Glutamatergic neuron (in vitro differentiated cells): ENCODE data around the gene LHX3. TPM values are rescaled to one million over a fixed set of nuclear protein-coding genes. Genes with fewer than 3 reads are reported as not detected.
A peak's percentile ranks its signal among the peaks of the same experiment; 100 is the strongest.

Experiments
- DNase-seq: peaks from one replicate; pipeline ENCODE4 v3.0.0; 2022
- H3K27ac Mint-ChIP-seq: one replicate; pipeline ENCODE4 v1.8.0; 2020; ENCODE audit warnings: mild to moderate bottlenecking, mixed read lengths, inconsistent platforms; ENCODE audit not compliant: unreplicated experiment
- H3K27me3 Mint-ChIP-seq: one replicate; pipeline ENCODE4 v1.8.0; 2020; ENCODE audit warnings: mild to moderate bottlenecking, moderate library complexity, mixed read lengths, inconsistent platforms; ENCODE audit not compliant: unreplicated experiment
- H3K36me3 Mint-ChIP-seq: one replicate; pipeline ENCODE4 v1.8.0; 2020; ENCODE audit warnings: mild to moderate bottlenecking, mixed read lengths, inconsistent platforms; ENCODE audit not compliant: unreplicated experiment
- H3K4me1 Mint-ChIP-seq: one replicate; pipeline ENCODE4 v1.8.0; 2020; ENCODE audit warnings: mild to moderate bottlenecking, low read depth, mixed read lengths, inconsistent platforms; ENCODE audit not compliant: unreplicated experiment
- H3K4me3 Mint-ChIP-seq: one replicate; pipeline ENCODE4 v1.8.0; 2020; ENCODE audit warnings: mild to moderate bottlenecking, mixed read lengths, inconsistent platforms; ENCODE audit not compliant: unreplicated experiment
- H3K9me3 Mint-ChIP-seq: one replicate; pipeline ENCODE4 v1.8.0; 2020; ENCODE audit warnings: mild to moderate bottlenecking, moderate library complexity, mixed read lengths, inconsistent platforms; ENCODE audit not compliant: unreplicated experiment
- CTCF ChIP-seq: fragments of 200-600 bp; sonication (generic); IDR thresholded peaks from one replicate; pipeline ENCODE4 v1.5.0; 2021; ENCODE audit not compliant: partially characterized antibody, unreplicated experiment
- total RNA-seq: library from RNA; stranded (reverse); fragmentation: NEBNext Ultra II Directional; extraction: Animal tissue kit (Norgen Biotek cat#: 25700); gene quantifications from one replicate; pipeline ENCODE4 v1.2.1, GENCODE V29; 2021; ENCODE audit not compliant: unreplicated experiment

The LHX3 gene
- total RNA-seq, 1 donor from 2014 or later, result 0.81 TPM

- H3K27me3 Mint-ChIP-seq, result peaks cover 17% of the 10 kb centered on the region
- H3K4me3 Mint-ChIP-seq, result no peak overlapping the region
- no peak overlapping the region for H3K27ac Mint-ChIP-seq
- H3K9me3 Mint-ChIP-seq, result peaks cover 5% of the 10 kb centered on the region
- no peak for TF ChIP-seq CTCF
- peak; percentile 39 for DNase-seq
- H3K4me1 Mint-ChIP-seq, result peaks cover 20% of the 10 kb centered on the region
- H3K36me3 Mint-ChIP-seq, result no peaks in the 10 kb centered on the region
These were observed 31.2 kb downstream of the LHX3 start for GRCh38 chr9:136173648-136174290.

GRCh38 chr9:136172412-136173079 is 32.4 kb downstream of the LHX3 start:
- peaks cover 6% of the 10 kb centered on the region for H3K36me3 Mint-ChIP-seq
- peaks cover 14% of the 10 kb centered on the region for H3K27me3 Mint-ChIP-seq
- no peak overlapping the region for H3K4me3 Mint-ChIP-seq
- H3K4me1 Mint-ChIP-seq, result peaks cover 21% of the 10 kb centered on the region
- DNase-seq, result peak; percentile 4
- H3K9me3 Mint-ChIP-seq, result peaks cover 5% of the 10 kb centered on the region
- no peak overlapping the region for H3K27ac Mint-ChIP-seq
- TF ChIP-seq CTCF, result no peak

GRCh38 chr9:136171801-136172411 is 33.0 kb downstream of the LHX3 start:
- no peak overlapping the region for H3K27ac Mint-ChIP-seq
- H3K36me3 Mint-ChIP-seq, result peaks cover 6% of the 10 kb centered on the region
- no peak for TF ChIP-seq CTCF
- H3K9me3 Mint-ChIP-seq, result peaks cover 5% of the 10 kb centered on the region
- H3K27me3 Mint-ChIP-seq, result peaks cover 14% of the 10 kb centered on the region
- H3K4me1 Mint-ChIP-seq, result peaks cover 21% of the 10 kb centered on the region
- no peak for DNase-seq
- H3K4me3 Mint-ChIP-seq, result no peak overlapping the region

- Mint-ChIP-seq H3K27me3 (peaks cover 14% of the 10 kb centered on the region), H3K27ac (no peak overlapping the region), H3K9me3 (peaks cover 5% of the 10 kb centered on the region), H3K4me1 (peaks cover 21% of the 10 kb centered on the region), H3K36me3 (peaks cover 6% of the 10 kb centered on the region), H3K4me3 (no peak overlapping the region)
- peak; percentile 26 for DNase-seq
- no peak for TF ChIP-seq CTCF
These were observed 33.7 kb downstream of the LHX3 start for GRCh38 chr9:136171009-136171800.
